IPS-15b (cell line): ENCODE data around the gene CRNKL1.
"Not testable (repeated sequence)": the region's sequence is repeated elsewhere in the genome, so short reads cannot be mapped to it uniquely, and the experiment has no call there.

ENCODE experiments used
- H3K27me3 ChIP-seq: one replicate; pipeline ENCODE4 v1.6.1; 2013; ENCODE audit warnings: low read length; ENCODE audit not compliant: control insufficient read depth, insufficient read depth
- H3K36me3 ChIP-seq: one replicate; pipeline ENCODE4 v1.6.1; 2013; ENCODE audit warnings: low read length; ENCODE audit not compliant: control insufficient read depth, insufficient read depth
- H3K4me1 ChIP-seq: one replicate; pipeline ENCODE4 v1.6.1; 2013; ENCODE audit warnings: mild to moderate bottlenecking, low read length; ENCODE audit not compliant: control insufficient read depth, insufficient read depth
- H3K4me3 ChIP-seq: one replicate; pipeline ENCODE4 v1.5.1; 2013; ENCODE audit warnings: low read depth, low read length
- H3K9ac ChIP-seq: one replicate; pipeline ENCODE4 v1.6.1; 2013; ENCODE audit warnings: low read depth, mild to moderate bottlenecking, low read length
- H3K9me3 ChIP-seq: one replicate; pipeline ENCODE4 v1.6.1; 2013; ENCODE audit warnings: mild to moderate bottlenecking, low read length; ENCODE audit not compliant: control insufficient read depth, insufficient read depth

Gene CRNKL1

GRCh38 chr20:20020908-20021307, 31.4 kb downstream of the CRNKL1 start:
- Histone ChIP-seq H3K36me3 (no peaks in the 10 kb centered on the region), H3K4me1 (no peaks in the 10 kb centered on the region), H3K4me3 (no peak overlapping the region), H3K27me3 (no peaks in the 10 kb centered on the region), H3K9me3 (no peaks in the 10 kb centered on the region), H3K9ac (no peak overlapping the region)

DNA sequence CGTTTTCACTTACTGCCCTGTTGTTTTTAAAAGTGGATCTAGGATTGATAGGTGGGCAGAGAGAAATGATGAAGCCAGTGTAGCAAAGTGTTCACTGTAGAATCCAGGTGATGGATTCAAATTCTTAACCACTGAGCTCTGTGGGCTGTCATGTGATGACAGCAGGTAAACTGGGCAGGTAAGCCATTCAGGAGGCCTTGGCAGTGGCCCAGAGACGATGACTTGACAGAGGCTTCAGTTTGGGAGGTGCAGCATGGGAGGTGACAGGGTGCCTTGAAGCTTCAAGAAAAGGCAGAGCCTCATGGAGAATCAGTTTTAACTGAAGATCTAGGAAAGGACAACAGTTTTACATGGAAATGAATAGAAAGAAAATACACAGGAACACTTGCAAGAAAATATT, 33.1 kb downstream of the CRNKL1 start:
- Histone ChIP-seq H3K4me1 (no peaks in the 10 kb centered on the region), H3K27me3 (no peaks in the 10 kb centered on the region), H3K36me3 (no peaks in the 10 kb centered on the region), H3K4me3 (no peak overlapping the region), H3K9me3 (no peaks in the 10 kb centered on the region), H3K9ac (no peak overlapping the region)

- no peaks in the 10 kb centered on the region for H3K9me3 ChIP-seq
- H3K4me1 ChIP-seq = no peaks in the 10 kb centered on the region
- H3K4me3 ChIP-seq = peak overlapping the region; percentile 90
- H3K36me3 ChIP-seq = no peaks in the 10 kb centered on the region
- no peaks in the 10 kb centered on the region for H3K27me3 ChIP-seq
- H3K9ac ChIP-seq = no peak overlapping the region
These were observed 33.9 kb downstream of the CRNKL1 start for GRCh38 chr20:20018366-20018765.

DNA sequence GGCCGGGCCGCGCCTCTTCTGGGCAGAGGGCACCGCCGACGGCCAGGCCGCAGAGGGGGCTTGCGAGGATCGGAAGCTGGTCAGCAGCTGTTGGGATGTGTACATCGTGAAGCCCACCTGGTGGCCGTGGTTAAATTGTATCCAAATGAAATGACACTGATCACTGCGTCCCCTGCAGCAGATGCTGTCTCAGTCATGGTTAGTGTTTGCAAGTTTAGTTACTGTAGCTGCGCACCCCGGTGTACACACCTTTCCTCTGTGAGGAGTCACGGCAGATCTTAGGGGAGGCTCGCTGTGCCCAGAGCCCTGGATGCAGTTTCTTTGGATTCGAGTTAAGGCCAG, 34.5 kb downstream of the CRNKL1 start:
- H3K9ac ChIP-seq = peak overlapping the region; percentile 58
- no peaks in the 10 kb centered on the region for H3K9me3 ChIP-seq
- H3K27me3 ChIP-seq = no peaks in the 10 kb centered on the region
- no peaks in the 10 kb centered on the region for H3K4me1 ChIP-seq
- H3K4me3 ChIP-seq = peak overlapping the region; percentile 90
- no peaks in the 10 kb centered on the region for H3K36me3 ChIP-seq

GRCh38 chr20:20017001-20017843, 35.0 kb downstream of the CRNKL1 start, which contains the start of gene NAA20:
NAA20 (plus strand) TSS chr20:20017362; CDS start chr20:20017397, 35 bp downstream.
- Histone ChIP-seq H3K9ac (peak within 1 kb of the TSS; percentile 58), H3K27me3 (no peaks in the 10 kb centered on the region), H3K9me3 (no peaks in the 10 kb centered on the region), H3K4me1 (no peaks in the 10 kb centered on the region), H3K36me3 (no peaks in the 10 kb centered on the region), H3K4me3 (peak within 1 kb of the TSS; percentile 90)

GRCh38 chr20:20014659-20015058, 37.6 kb downstream of the CRNKL1 start:
- H3K4me3 ChIP-seq = no peak overlapping the region
- H3K27me3 ChIP-seq = no peaks in the 10 kb centered on the region
- H3K9ac ChIP-seq = no peak overlapping the region
- no peaks in the 10 kb centered on the region for H3K36me3 ChIP-seq
- H3K4me1 ChIP-seq = peaks cover 9% of the 10 kb centered on the region
- H3K9me3 ChIP-seq = no peaks in the 10 kb centered on the region

DNA sequence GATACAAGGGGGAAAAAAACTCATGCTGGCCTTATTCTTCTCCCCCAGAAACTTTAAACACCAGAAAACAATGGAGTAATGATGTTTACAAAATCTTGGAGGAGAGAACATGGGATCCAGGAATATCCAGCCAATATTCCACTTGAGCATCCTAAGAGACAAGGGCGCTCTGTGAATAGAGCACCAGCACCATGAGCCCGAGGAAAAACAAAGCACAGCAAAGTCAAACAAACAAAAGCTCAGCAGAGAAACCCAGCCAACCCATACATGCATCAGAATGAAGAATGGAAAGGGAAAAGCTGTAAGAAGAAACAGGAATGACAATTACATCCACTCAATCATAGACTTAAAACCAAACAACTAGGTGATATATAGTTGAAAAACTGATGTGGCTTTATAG, 39.7 kb downstream of the CRNKL1 start:
- no peaks in the 10 kb centered on the region for H3K9me3 ChIP-seq
- H3K4me3 ChIP-seq = no peak overlapping the region
- no peak overlapping the region for H3K9ac ChIP-seq
- peaks cover 10% of the 10 kb centered on the region for H3K4me1 ChIP-seq
- no peaks in the 10 kb centered on the region for H3K36me3 ChIP-seq
- H3K27me3 ChIP-seq = no peaks in the 10 kb centered on the region

GRCh38 chr20:20010639-20011500, 41.4 kb downstream of the CRNKL1 start:
- Histone ChIP-seq H3K9me3 (no peaks in the 10 kb centered on the region), H3K27me3 (no peaks in the 10 kb centered on the region), H3K4me3 (no peak overlapping the region), H3K9ac (no peak overlapping the region), H3K4me1 (peaks cover 10% of the 10 kb centered on the region), H3K36me3 (no peaks in the 10 kb centered on the region)

GRCh38 chr20:20009784-20010253, 42.4 kb downstream of the CRNKL1 start:
- Histone ChIP-seq H3K9ac (no peak overlapping the region), H3K9me3 (no peaks in the 10 kb centered on the region), H3K4me1 (peaks cover 10% of the 10 kb centered on the region), H3K36me3 (no peaks in the 10 kb centered on the region), H3K4me3 (no peak overlapping the region), H3K27me3 (no peaks in the 10 kb centered on the region)

DNA sequence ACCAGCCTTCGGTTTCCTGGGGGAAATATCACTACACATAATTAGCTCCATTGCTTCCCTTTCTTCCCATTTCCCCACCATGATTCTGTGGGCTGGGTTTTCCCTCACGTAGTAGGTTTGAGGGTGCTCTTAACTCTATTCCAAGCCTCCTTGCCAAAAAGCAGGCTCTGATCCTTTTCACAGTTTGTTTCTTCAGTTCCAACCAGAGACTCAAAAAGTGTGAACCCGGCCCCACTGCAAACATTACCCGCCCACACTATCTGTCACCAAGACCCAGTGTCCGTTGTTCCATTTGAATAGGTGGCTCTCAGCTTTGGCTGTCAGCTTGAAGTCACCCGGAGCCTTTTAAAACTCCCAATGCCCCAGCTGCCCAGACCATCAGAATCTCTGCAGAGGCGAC, 46.9 kb downstream of the CRNKL1 start:
- H3K27me3 ChIP-seq = no peaks in the 10 kb centered on the region
- H3K9me3 ChIP-seq = no peaks in the 10 kb centered on the region
- peaks cover 9% of the 10 kb centered on the region for H3K4me1 ChIP-seq
- no peaks in the 10 kb centered on the region for H3K36me3 ChIP-seq
- H3K9ac ChIP-seq = no peak overlapping the region
- no peak overlapping the region for H3K4me3 ChIP-seq

DNA sequence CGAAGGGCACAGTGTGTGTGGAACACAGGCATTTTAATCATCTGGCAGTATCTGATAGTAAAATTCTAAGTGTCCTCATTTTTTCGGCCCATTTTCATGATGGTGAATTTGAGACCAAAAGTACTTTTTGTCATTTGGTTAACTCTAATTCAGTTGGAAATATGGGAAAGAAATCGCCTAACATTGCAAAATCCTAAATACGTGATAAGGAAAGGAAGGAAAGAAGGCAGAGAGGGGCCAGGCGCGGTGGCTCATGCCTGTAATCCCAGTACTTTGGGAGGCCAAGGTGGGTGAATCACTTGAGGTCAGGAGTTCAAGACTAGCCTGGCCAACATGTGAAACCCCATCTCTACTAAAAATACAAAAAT, 48.3 kb downstream of the CRNKL1 start:
- H3K36me3 ChIP-seq, H3K9ac ChIP-seq, H3K4me3 ChIP-seq, H3K9me3 ChIP-seq, H3K4me1 ChIP-seq, H3K27me3 ChIP-seq: not testable (repeated sequence)
